GM19467 (cell line): ENCODE data around the gene ARHGAP45.
"Not testable (repeated sequence)": the region's sequence is repeated elsewhere in the genome, so short reads cannot be mapped to it uniquely, and the experiment has no call there.

Source experiments
- ATAC-seq: cut with Tn5 transposase; IDR thresholded peaks from one replicate; pipeline ENCODE4 v1.9.1; 2021; ENCODE audit warnings: mild to moderate bottlenecking, moderate library complexity; ENCODE audit not compliant: unreplicated experiment

ARHGAP45 gene

GRCh38 chr19:1129084-1129483, 62.1 kb downstream of the ARHGAP45 start:
- ATAC-seq: not testable (repeated sequence)

GRCh38 chr19:1129535-1129934, 62.6 kb downstream of the ARHGAP45 start:
- ATAC-seq: no peak

GRCh38 chr19:1130771-1131717, 64.1 kb downstream of the ARHGAP45 start:
- ATAC-seq: no peak

GRCh38 chr19:1131718-1132551, 65.0 kb downstream of the ARHGAP45 start:
- ATAC-seq: peak; percentile 39

GRCh38 chr19:1132552-1133383, 65.8 kb downstream of the ARHGAP45 start:
- peak; percentile 10 for ATAC-seq

- ATAC-seq: no peak
Measured at GRCh38 chr19:1133471-1133929, 66.5 kb downstream of the ARHGAP45 start.

- ATAC-seq: no peak
Measured at GRCh38 chr19:1134431-1134830, 67.5 kb downstream of the ARHGAP45 start.

- ATAC-seq: no peak
Measured at GRCh38 chr19:1135454-1135853, 68.5 kb downstream of the ARHGAP45 start.

- no peak for ATAC-seq
Measured at GRCh38 chr19:1136201-1136600, 69.2 kb downstream of the ARHGAP45 start.
